Measurements from ENCODE around the gene ZBTB39.
A peak's percentile ranks its signal among the peaks of the same experiment; 100 is the strongest.
"Not testable (repeated sequence)": the region's sequence is repeated elsewhere in the genome, so short reads cannot be mapped to it uniquely, and the experiment has no call there.

Gene ZBTB39

DNA sequence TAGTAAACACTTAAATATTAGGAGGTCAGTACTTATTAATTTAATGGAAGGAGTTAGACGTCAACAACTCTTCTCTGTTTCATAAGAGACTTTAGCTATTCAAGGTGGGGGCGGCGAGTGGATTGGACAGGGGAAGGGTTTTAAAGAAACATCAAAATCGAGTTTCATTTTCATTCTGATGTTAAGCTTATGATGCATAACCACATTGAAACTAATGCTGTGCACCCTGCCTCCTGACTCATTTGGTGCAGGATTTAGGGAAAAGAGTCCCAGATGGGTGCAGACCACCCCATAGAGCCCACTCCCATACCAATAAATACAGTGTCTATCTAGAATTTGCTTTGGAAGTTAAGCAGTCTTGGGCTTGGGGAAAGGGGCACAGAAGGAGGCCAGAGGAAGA is 7.4 kb downstream of the ZBTB39 start:
- DNase-seq, result no peak

DNA sequence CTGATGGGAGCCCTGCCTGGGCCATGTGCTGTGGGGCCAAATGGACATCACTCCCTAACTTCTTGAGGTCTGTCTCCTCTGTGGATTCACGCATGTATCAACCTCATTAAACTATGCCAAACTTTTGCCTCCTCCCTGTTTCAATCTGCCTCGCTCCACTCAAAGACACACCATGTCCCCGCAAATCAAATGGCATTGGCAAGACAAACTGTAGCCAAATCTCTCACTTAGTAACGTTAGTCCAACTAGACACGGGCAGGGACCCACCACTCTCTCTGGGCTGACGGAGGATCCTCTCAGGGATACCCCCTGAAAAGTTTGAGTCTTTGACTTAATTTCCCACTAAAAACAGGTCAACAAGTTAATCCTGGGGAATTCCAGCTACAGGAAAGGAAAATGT is 8.0 kb downstream of the ZBTB39 start:
- DNase-seq, result no peak

DNA sequence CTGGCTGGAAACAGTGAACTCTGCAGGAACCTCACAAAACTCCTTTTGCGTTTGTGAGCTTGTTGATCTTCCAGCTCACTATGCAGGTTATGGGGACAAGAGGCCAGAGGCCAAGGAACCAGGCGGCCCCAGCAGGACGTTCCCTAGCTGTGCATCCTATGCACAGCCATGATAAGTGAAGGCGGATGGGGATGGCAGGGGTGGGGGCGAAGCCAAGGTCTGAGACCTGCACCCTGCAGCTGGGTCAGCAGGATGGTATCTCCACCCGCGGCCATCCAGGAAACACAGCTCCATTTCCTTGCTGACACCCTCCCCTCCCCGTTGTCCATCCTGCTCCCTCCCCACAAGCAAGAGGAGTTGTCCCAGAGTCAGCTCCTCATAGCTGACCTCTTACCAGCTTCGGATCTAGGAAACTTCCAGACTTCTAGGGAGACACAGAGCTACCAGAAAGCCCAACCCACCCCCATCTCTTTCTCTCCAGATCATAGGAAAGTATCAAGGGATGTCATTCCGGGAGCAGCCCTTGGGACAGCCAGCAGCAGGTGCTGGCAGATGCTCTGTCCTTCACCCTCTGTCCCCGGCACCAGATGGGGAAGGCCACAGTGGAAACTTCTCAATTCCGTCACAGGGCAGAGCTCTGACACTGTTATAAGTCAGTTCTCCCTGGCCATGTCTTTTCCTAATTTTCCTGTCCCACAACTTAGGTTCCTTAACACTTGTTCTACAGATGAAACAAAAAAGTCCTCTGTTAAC is 9.4 kb downstream of the ZBTB39 start:
- DNase-seq, result no peak

DNA sequence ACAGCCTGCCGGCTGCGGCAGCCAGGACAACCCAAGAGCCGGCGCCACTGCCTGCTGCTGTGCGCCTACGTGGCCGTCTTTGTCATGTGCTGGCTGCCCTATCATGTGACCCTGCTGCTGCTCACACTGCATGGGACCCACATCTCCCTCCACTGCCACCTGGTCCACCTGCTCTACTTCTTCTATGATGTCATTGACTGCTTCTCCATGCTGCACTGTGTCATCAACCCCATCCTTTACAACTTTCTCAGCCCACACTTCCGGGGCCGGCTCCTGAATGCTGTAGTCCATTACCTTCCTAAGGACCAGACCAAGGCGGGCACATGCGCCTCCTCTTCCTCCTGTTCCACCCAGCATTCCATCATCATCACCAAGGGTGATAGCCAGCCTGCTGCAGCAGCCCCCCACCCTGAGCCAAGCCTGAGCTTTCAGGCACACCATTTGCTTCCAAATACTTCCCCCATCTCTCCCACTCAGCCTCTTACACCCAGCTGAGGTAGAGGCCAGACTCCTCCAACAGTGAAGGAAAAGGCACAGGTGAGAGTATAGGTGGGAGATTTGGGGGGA is 10.3 kb downstream of the ZBTB39 start:
- no peak for DNase-seq

DNA sequence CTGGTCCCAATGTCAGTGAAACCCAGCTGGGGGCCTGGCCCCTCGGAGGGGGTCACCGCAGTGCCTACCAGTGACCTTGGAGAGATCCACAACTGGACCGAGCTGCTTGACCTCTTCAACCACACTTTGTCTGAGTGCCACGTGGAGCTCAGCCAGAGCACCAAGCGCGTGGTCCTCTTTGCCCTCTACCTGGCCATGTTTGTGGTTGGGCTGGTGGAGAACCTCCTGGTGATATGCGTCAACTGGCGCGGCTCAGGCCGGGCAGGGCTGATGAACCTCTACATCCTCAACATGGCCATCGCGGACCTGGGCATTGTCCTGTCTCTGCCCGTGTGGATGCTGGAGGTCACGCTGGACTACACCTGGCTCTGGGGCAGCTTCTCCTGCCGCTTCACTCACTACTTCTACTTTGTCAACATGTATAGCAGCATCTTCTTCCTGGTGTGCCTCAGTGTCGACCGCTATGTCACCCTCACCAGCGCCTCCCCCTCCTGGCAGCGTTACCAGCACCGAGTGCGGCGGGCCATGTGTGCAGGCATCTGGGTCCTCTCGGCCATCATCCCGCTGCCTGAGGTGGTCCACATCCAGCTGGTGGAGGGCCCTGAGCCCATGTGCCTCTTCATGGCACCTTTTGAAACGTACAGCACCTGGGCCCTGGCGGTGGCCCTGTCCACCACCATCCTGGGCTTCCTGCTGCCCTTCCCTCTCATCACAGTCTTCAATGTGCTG is 11.0 kb downstream of the ZBTB39 start:
- DNase-seq, result no peak

DNA sequence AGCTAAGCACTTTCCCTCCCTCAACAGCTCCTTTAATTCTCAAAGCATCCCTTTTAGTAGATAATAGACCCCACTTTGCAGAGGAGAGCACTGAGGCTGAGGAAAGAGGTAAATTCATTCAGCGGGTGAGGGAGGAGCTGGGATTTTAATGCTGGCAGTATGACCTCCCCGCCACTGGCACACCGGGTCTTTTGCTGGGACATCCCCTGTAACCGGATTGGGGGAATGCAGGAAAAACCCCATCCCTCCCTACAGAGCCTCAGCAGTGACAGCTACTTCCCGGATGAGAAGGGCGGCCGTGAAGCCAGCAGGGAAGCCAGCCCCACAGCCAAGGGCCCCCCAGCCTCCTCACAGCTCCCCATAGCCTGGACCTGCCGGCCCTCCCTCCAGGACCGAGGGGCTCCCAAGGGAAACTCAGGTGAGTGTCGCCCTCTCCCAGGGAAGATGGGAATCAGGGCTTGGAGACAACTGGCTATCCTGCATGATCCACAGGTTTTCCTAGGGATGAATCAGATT is 12.1 kb downstream of the ZBTB39 start:
- DNase-seq, result no peak

DNA sequence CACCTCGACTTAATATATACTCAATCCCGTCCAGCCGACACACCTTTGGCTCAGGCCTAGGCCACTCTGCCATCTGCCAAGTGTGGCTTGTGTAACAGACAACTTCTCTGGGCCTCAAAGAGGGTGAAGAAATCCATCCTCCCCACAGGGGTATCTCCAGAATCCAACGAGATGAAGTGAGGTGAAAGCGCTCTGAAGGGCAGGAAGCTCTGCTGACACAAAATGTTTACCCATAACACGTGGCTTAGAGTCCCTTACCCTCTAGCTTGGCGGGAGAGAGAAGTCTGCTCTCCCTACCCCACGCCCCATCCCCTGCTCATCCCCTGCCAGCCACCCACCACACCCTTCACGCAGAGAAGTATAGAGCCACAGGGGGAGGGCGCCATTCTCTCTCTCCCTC is 13.0 kb downstream of the ZBTB39 start:
- no peak for DNase-seq

DNA sequence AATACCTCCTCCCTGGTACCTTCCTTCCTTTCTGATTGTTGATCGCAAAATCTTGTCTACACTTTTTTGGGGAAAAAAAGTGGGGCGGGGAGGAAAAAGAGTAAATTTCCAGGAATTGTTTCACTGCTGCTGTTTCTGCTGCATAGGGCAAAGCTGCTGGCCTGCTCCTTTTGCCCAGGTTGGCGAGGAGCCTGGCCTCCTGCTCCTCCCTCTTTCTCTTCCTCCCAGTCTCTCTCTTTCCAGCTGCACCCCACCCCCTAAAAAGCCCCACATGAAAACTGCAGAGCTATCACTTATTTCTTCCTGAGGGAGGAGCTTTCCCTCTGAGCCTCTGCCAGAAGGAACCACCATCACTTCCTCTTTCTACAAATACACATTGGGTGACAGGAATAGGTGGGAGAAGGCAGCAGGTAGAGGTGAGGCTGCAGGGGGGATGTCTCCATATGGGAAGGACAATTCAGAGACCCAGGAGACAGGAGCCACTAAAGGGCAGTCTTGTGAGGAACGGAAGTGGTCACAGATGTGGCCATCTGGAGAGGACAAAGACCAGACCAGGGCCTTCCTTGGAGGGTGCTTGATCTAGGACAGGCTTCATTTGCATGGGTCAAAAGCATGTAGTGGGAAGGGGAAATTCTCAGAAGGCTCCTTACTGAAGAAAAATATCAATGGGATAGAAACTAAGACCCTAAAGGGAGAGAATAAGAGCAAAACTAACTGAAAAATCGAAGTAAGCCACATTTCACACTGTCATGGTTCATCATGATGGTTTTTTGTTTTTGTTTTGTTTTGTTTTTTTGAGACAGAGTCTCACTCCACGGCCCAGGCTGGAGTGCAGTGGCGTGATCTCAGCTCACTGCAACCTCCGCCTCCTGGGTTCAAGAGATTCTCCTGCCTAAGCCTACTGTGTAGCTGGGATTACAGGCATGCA is 14.8 kb downstream of the ZBTB39 start:
- DNase-seq, result no peak

DNA sequence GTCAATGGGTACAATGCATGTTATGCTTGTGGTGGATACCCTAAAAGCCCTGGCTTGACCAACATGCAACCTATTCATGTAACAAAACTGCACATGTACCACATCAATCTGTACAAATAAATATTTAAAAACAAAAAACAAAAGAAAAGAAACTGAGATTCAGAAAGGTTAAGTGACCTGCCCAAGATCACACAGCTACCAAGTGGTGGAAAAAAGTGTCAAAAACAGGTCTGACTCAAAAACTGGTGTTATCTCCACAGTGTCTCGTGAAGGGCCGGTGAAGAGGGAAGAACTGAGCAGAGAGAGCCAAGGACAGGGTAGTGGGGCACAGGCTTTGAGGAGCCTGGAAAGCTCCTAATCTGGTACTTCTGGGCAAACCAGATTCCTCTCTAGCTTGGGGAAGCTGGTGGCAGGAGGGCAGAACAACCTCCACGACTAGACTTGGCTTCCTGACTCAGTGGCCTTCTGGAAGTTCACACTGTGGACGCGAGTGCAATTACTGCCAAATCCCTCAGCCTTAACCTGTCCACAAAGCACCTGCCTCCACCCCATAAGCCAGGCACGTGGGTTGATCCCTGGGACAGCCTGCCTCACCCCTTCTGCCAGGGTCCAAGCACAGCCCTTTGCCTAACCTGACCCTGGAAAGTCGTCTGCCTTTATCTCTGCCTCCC is 15.6 kb downstream of the ZBTB39 start:
- no peak for DNase-seq

DNA sequence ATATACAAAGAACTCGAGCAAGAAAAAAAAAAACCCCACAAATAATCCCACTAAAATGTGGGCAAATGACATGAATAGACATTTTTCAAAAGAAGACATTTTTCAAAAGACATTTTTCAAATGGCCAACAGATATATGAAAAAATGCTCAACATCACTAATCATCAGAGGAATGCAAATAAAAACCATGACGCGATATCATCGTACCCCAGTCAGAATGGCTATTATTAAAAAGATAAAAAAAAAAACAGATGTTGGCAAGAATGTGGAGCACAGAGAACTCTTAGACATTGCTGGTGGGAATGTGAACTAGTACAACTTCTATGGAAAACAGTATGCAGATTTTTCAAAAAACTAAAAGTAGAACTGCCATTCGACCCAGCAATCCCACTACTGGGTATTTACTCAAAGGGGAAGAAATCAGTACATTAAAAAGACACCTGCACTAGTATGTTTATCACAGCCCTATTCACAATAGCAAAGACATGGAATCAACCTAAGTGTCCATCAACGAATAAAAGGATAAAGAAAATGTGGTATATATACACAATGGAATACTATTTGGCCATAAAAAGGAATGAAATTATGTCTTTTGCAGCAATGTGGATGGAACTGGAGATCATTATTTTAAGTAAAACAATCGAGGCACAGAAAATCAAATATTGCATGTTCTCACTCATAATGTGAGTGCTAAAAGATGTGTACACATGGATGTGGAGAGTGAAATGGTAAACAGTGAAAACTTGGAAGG is 16.3 kb downstream of the ZBTB39 start:
- DNase-seq, result no peak

DNA sequence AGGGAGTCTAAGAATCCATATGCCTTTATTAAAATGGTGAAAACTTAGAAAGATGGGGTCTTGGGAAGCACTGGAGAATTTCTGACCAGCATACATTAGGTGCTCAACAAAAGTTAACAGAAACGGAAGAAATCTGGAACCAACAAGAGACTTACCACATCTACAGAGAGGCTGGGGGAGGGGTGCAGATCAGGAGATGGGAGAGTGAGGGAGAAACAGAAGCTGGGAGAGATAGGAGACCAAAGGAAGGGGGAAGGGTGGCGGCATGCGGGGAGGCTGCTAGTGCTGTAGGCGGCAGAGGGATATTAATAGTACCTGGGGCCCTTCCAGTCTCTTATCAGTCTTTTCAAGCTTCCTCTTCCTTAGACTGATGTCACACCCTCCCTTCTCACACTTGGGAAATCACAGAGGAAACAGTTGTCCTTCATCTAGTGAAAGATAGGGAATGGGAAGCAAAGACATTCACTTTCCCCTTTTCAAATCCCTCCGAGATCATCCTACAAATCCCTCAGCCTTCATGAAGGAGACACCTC is 18.1 kb downstream of the ZBTB39 start:
- peak; percentile 89 for DNase-seq

DNA sequence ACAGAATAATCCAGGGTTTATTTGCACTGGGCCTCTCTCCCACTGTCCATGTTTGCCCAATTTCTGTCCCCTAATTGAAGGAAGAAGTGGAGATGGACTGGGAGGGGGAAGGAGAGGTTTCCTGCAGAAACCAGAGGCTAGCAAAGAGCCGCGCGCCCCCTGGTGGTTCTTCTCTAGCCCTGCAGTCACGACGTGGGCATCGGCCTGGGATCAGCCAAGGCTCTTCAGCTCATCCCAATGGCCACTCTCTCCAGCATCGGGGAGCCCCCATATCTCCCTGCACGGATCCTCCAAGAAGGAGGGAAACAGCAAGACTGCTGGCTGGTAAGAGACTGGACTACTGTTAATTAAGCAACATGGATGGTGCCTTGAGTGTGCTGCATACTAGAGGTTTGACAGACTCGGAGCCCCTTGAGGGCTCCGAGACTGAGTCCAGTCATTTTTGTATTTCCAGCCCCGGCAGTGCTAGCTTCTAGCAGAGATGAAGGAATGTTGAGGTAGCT is 18.7 kb downstream of the ZBTB39 start:
- DNase-seq, result peak; percentile 80

DNA sequence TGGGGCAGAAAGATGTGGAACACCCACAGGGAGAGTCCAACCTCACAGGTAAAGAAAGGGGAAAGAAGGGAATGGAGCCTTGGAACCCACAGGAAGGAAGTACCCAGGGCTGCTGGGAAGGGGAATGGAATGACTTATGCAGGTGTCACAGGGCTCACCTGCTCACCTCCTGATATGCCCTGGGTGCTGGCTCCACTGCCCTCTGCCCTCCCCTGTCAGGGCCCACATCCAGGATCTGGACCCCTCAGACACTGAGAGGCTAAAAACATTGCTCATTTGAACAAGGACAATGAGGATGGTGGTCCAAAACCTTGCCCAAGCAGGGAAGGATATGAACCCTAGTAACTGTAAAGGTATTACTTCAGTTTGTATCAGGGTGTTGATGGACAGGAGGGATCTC is 19.3 kb downstream of the ZBTB39 start:
- no peak for DNase-seq

DNA sequence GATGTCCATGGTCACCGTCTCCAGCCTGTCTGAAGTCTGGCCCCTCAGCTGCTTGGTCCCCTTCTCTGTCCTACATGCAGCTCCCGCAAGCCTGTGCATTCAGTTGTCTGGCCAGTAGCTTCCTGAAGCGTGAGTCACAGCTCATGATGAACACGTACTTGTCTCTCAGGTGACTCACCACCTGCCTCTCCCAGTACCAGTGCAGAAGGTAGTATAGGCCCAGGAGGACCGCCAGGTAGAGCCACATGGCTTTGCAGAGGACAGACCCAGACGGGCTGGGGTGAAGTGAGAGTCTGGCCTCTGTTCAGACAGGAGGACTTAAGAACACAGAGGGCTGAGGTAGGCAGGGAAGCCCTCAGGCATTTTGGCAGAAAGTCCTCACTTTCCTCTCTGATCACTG is 20.6 kb downstream of the ZBTB39 start:
- DNase-seq, result not testable (repeated sequence)

DNA sequence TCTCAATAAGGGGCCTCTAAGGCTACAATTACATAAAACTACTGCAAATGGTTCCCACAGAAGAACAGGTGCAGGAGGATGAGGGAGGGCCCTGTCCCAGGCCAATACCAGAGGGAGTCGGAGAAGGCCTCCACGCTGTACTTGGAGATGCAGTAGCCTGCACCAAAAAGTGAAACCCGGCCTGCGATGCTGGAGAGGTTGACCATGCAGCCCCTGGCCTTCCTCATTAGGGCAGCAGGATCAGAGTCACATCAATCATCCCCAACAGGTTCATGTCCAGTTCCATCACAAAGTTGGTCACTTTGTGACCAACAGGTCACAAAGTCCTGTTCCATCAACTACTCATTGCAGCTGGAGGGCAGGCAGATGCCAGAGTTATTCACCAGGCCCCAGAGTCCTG is 23.0 kb downstream of the ZBTB39 start:
- DNase-seq, result no peak

DNA sequence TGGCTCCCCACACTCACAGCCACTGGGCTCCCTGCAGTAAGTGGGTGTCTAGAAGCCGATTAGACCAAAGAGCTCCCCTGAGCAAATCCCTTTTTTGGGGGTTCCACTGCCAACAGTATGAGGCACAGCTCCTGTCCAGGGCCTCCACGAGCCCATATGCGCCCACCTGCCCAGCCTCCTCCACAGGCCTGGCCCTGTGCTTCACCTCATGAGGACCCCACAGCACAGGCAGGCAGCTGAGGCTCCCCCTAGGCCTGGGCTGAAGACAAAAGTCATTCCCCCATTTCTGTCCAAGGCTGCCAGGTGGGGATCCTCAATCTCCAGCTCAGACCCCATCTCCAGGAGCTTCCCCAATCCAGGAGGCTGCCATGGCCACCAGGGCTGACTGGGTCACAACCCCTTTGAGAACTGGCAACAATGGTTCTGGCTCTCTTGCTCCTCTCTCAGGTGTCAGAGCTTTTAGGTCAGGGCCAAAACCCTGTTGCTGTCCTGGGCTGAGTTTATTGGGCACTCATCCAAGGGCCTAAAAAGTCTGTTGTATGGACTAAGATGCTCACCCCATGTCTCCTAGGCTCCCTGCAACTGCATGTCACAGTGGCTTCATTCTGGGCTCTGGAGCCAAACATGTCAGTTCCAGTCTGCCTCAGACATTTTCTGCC is 23.6 kb downstream of the ZBTB39 start:
- not testable (repeated sequence) for DNase-seq

DNA sequence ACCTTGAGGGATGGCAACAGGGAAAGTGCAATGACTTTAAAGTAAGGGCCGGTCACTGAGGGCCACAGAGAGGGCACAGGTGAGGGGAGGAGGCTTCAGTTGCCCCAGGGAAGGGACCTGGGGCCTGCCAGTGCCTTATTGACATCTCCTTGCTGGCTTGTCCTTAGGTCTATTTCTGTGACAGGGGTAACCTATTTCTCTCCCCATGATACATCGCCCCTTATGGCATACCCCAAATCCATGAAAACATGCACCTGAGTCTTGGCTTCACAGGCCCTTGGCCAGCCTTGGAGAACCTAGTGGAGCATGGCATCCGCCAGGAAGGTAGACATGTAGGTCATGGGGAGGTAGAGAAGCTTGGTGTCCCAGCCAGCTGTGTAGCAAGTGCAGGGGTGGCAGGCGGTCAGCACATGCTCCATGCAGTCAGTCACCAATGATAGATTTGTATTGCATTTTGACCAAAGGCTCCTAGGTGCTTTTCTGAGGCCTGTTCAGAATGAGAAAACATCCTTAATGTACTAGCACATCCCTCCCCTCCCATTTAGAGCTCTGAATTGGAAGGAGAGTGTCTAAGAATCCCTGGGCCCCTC is 25.3 kb downstream of the ZBTB39 start:
- DNase-seq, result no peak

DNA sequence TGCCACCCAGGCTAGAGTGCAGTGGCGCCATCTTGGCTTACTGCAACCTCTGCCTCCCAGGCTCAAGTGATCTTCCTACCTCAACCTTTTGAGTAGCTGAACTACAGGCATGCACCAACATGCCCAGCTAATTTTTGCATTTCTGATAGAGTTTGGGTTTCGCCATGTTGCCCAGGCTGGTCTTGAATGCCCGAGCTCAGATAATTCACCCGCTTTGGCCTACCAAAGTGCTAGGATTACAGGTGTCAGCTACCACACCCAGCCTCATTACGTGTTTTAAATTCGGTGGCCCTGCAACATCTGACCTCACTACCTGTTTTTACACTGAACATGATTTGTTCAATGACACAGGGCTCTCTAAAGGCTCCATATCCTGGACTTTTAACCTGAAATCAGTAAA is 26.1 kb downstream of the ZBTB39 start:
- DNase-seq, result no peak

DNA sequence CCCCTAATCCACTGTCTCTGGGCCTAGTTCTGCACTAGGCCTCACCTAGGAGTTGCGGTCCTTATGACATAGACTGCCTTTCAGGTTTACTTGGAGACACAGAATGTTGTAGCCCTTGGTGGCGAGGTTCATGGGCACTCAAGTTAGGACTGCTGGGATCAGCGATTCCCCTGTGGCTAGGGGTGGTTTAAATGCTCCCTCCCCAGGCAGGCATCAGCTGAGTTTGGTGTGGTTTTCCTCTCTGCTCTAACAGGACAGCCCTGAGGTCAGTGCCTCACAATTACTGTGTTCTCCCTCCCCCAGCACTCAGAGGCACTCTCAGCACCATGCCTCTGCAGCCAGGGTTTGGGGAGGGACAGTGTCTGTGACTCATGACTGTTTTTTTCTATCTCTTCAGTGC is 26.7 kb downstream of the ZBTB39 start:
- no peak for DNase-seq

Measured in hematopoietic multipotent progenitor cell treated with erythropoietin and hydrocortisone succinate and interleukin-3 and kit ligand, for 8 days (in vitro differentiated cells).